Activated CD4-positive, alpha-beta T cell treated with anti-CD3 and anti-CD28 coated beads for 36 hours (primary cell): ENCODE data around the gene NWD2. TPM values are rescaled to one million over a fixed set of nuclear protein-coding genes. Genes with fewer than 3 reads are reported as not detected.
A peak's percentile ranks its signal among the peaks of the same experiment; 100 is the strongest.
"Not testable (repeated sequence)": the region's sequence is repeated elsewhere in the genome, so short reads cannot be mapped to it uniquely, and the experiment has no call there.

Experiments used
- ATAC-seq: fragments of 200-7000 bp; cut with Tn5 transposase; one replicate; pipeline ENCODE4 v1.10.0; 2021; ENCODE audit warnings: mild to moderate bottlenecking, moderate library complexity
- CTCF ChIA-PET: fragments of 350-600 bp; sonication (Branson Sonifier 250); formaldehyde crosslinking; loops from one replicate; lab custom pipeline; 2021; ENCODE audit warnings: antibody characterized with exemption; lab: Charles Lee
- POLR2A ChIA-PET: fragments of 350-600 bp; sonication (Branson Sonifier 250); formaldehyde crosslinking; loops from one replicate; lab custom pipeline; 2021; ENCODE audit warnings: antibody characterized with exemption, inconsistent platforms; lab: Charles Lee
- DNase-seq: peaks from one replicate; pipeline ENCODE4 v3.0.0-alpha.2; 2020
- H3K27ac Mint-ChIP-seq: one replicate; pipeline ENCODE4 v1.8.0; 2021; ENCODE audit warnings: mixed read lengths
- H3K27me3 Mint-ChIP-seq: one replicate; pipeline ENCODE4 v1.8.0; 2021; ENCODE audit warnings: mixed read lengths
- H3K36me3 Mint-ChIP-seq: one replicate; pipeline ENCODE4 v1.8.0; 2021; ENCODE audit warnings: low read depth, mixed read lengths
- H3K4me1 Mint-ChIP-seq: one replicate; pipeline ENCODE4 v1.8.0; 2021; ENCODE audit warnings: mixed read lengths
- H3K4me3 Mint-ChIP-seq: one replicate; pipeline ENCODE4 v1.8.0; 2021; ENCODE audit warnings: mild to moderate bottlenecking, moderate library complexity, mixed read lengths
- H3K9me3 Mint-ChIP-seq: one replicate; pipeline ENCODE4 v1.8.0; 2021; ENCODE audit warnings: low read depth, mixed read lengths
- intact Hi-C, 2 experiments: fragments of 100-400 bp; cut with DNase I in 1 of 2; cut with micrococcal nuclease in 1 of 2; formaldehyde crosslinking; loops; one replicate each; pipeline versions ENCODE4 v1.14.2 to v1.15.1; 2022 to 2024; cut with DNase I, micrococcal nuclease
- total RNA-seq, 2 experiments: library from RNA; stranded (reverse); gene quantifications; one replicate each; pipeline ENCODE4 v1.2.3, GENCODE V29; 2021

Gene NWD2
- total RNA-seq, 2 experiments from 2014 or later, result not detected

DNA sequence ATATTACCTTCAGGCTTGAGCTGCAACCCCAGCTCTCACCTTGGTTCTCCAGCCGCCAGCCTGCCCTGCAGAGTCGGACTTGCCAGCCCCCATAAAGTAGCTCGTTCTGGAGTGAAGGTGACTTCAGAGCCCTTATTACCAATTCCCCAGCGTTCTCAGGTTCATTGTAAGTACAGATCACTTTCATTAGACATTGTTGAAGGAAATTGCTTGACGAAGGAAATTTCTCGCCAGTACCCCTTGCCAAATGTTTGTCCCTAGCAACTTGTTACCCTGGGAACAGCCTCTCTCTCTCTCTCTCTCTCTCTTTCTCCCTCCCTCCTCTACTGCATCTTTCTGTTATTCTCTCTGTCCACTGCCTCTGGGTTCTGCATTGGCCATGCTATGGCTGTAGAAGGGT lies 153.0 kb downstream of the NWD2 start:
- ATAC-seq (no peak), DNase-seq (no peak)
- ChIA-PET POLR2A (no interaction called here), CTCF (interaction anchor here (1.0 kb wide), 1 partner anchor 9 kb away, joined by 6 read pairs; no protein-coding TSS in a partner anchor)
- Mint-ChIP-seq H3K4me1 (peaks cover 13% of the 10 kb centered on the region), H3K27me3 (peaks cover 12% of the 10 kb centered on the region), H3K4me3 (no peak overlapping the region), H3K36me3 (no peaks in the 10 kb centered on the region), H3K9me3 (no peaks in the 10 kb centered on the region), H3K27ac (no peak overlapping the region)
- intact Hi-C loops, result loop anchor here in 1 of 2 experiments (5.0 to 10.0 kb wide), 2 partner anchors 333 to 985 kb away; no protein-coding TSS in a partner anchor

DNA sequence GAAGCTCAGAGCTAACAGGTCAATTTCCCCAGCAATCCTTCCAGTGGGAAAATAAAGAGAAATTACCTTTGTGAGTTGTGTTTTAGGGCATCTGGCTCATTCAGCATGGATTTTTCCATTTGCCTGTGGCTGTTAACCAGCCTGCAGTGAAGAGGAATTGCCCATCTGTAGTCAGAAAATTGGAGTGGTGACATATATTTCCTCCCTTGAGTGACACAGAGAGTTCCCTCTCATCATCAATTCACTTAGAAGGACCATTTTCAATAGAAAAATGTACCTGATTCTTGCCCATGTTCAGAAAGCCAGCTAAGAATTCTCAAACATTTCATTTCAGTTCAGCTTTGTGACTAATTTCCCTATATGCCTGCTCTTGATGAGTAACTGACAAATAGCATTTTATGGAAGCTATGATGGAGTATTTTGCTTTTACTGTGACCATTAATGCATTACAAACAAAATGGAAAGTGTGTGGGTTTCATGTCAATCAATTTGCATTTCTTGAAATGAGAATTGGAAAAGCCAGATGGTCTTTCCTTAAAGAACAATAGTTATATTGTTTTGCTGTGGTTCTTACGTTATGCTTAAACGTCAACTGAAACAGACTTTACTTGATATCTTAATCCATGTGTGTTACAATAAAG lies 155.8 kb downstream of the NWD2 start:
- DNase-seq (no peak), ATAC-seq (peak; percentile 81)
- Mint-ChIP-seq H3K9me3 (no peaks in the 10 kb centered on the region), H3K36me3 (no peaks in the 10 kb centered on the region), H3K4me3 (no peak overlapping the region), H3K4me1 (peaks cover 13% of the 10 kb centered on the region), H3K27me3 (peaks cover 17% of the 10 kb centered on the region), H3K27ac (peak overlapping the region; percentile 26)
- ChIA-PET CTCF (interaction anchor here (1.0 to 2.8 kb wide), 3 partner anchors 10 to 1003 kb away, joined by 3 to 9 read pairs (median 4); no protein-coding TSS in a partner anchor), POLR2A (no interaction called here)
- intact Hi-C loops, result no loop called here

- peaks cover 38% of the 10 kb centered on the region for H3K27me3 Mint-ChIP-seq
- H3K9me3 Mint-ChIP-seq, POLR2A ChIA-PET, H3K27ac Mint-ChIP-seq, intact Hi-C loops, H3K36me3 Mint-ChIP-seq, ATAC-seq, DNase-seq, CTCF ChIA-PET, H3K4me3 Mint-ChIP-seq, H3K4me1 Mint-ChIP-seq: not testable (repeated sequence)
Observed at GRCh38 chr4:37407938-37408826, 163.6 kb downstream of the NWD2 start.

DNA sequence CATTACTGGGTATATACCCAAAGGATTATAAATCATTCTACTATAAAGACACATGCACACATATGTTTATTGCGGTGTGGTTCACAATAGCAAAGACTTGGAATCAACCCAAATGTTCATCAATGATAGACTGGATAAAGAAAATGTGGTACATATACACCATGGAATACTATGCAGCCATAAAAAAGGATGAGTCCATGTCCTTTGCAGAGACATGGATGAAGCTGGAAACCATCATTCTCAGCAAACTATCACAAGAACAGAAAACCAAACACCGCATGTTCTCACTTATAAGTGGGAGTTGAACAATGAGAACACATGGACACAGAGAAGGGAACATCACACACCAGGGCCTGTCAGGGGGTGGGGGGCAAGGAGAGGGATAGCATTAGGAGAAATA lies 169.1 kb downstream of the NWD2 start:
- H3K27me3 Mint-ChIP-seq, result peaks cover 21% of the 10 kb centered on the region
- intact Hi-C loops, DNase-seq, H3K4me3 Mint-ChIP-seq, H3K9me3 Mint-ChIP-seq, POLR2A ChIA-PET, H3K36me3 Mint-ChIP-seq, ATAC-seq, H3K27ac Mint-ChIP-seq, H3K4me1 Mint-ChIP-seq: not testable (repeated sequence)
- CTCF ChIA-PET, result interaction anchor here (0.6 to 0.7 kb wide), 2 partner anchors 14 to 186 kb away, joined by 3 to 4 read pairs; no protein-coding TSS in a partner anchor

GRCh38 chr4:37415845-37416369 lies 171.4 kb downstream of the NWD2 start:
- no peak for DNase-seq
- Mint-ChIP-seq H3K27ac (no peak overlapping the region), H3K36me3 (no peaks in the 10 kb centered on the region), H3K4me1 (no peaks in the 10 kb centered on the region), H3K4me3 (no peak overlapping the region), H3K27me3 (peaks cover 5% of the 10 kb centered on the region), H3K9me3 (no peaks in the 10 kb centered on the region)
- ATAC-seq, result no peak
- CTCF ChIA-PET, result no interaction called here
- intact Hi-C loops, result no loop called here
- POLR2A ChIA-PET, result no interaction called here

- intact Hi-C loops, result no loop called here
- H3K36me3 Mint-ChIP-seq, result no peaks in the 10 kb centered on the region
- CTCF ChIA-PET, result no interaction called here
- peaks cover 16% of the 10 kb centered on the region for H3K27me3 Mint-ChIP-seq
- no peaks in the 10 kb centered on the region for H3K9me3 Mint-ChIP-seq
- no peak overlapping the region for H3K4me3 Mint-ChIP-seq
- POLR2A ChIA-PET, result no interaction called here
- no peak for ATAC-seq
- H3K27ac Mint-ChIP-seq, result no peak overlapping the region
- DNase-seq, result no peak
- no peaks in the 10 kb centered on the region for H3K4me1 Mint-ChIP-seq
Observed at GRCh38 chr4:37421614-37422013, 177.1 kb downstream of the NWD2 start.

DNA sequence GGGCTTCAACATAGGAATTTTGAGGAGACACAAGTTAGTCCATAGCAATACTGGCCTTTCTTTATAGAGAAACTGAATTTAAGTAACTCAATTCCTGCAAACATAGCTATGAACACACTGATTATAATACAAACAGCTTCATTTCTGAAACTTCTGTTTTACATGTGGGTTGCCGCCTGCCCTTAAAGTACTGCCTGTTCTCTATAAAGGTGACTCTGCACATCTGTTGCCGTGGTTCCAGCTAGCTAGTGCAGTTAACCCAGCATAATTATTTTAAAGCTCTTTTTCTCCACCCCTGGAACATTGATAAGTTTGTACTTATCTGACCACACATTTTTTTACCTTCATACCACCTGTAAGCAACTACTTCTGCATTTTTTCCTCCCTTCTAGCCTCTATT lies 177.6 kb downstream of the NWD2 start:
- Mint-ChIP-seq H3K4me3 (no peak overlapping the region), H3K36me3 (no peaks in the 10 kb centered on the region), H3K4me1 (no peaks in the 10 kb centered on the region), H3K9me3 (no peaks in the 10 kb centered on the region), H3K27ac (no peak overlapping the region), H3K27me3 (peaks cover 21% of the 10 kb centered on the region)
- intact Hi-C loops, result no loop called here
- ChIA-PET POLR2A (no interaction called here), CTCF (no interaction called here)
- no peak for DNase-seq
- no peak for ATAC-seq

- POLR2A ChIA-PET, result no interaction called here
- Mint-ChIP-seq H3K4me1 (no peaks in the 10 kb centered on the region), H3K9me3 (no peaks in the 10 kb centered on the region), H3K36me3 (no peaks in the 10 kb centered on the region), H3K4me3 (no peak overlapping the region), H3K27me3 (peaks cover 23% of the 10 kb centered on the region), H3K27ac (no peak overlapping the region)
- CTCF ChIA-PET, result no interaction called here
- intact Hi-C loops, result no loop called here
- DNase-seq, result no peak
- no peak for ATAC-seq
Observed at GRCh38 chr4:37422638-37423037, 178.1 kb downstream of the NWD2 start.

DNA sequence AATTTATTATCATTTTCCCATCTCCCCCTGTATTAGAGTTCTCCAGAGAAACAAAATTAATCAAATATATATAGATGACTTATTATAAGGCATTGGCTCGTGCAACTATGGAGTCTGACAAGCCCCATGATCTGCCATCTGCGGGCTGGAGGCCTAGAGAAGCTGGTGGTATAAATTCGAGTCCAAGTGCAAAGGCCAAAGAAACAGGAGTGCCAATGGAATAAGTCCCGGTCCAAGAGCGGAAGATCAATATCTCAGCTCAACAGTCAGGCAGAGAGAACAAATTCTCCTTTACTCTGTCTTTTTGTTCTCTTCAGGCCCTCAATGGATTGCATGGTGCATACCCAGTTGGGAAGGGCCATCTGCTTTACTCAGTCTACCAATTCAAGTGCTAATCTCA lies 178.8 kb downstream of the NWD2 start:
- CTCF ChIA-PET, result no interaction called here
- Mint-ChIP-seq H3K36me3 (no peaks in the 10 kb centered on the region), H3K27ac (no peak overlapping the region), H3K27me3 (peaks cover 24% of the 10 kb centered on the region), H3K9me3 (no peaks in the 10 kb centered on the region), H3K4me3 (no peak overlapping the region), H3K4me1 (no peaks in the 10 kb centered on the region)
- DNase-seq, result no peak
- POLR2A ChIA-PET, result no interaction called here
- no peak for ATAC-seq
- intact Hi-C loops, result no loop called here

DNA sequence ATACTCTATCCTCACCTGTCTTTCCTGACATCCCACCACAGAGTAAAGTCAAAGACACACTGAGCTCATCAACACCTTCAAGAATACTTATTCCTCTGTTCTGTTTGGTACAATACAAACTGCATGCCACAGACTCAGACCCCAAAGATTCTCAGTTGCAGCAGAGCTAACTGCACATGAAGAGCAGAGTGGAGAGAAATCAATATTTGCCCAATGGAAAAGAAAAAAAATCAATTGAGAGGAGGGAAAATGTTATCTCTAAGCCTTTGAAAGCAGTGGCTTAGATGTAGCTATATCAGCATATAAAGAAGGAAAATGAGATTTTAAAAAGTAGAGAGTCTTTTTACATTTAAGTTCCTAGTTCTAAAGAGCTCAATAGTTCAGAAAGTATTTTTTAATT lies 180.2 kb downstream of the NWD2 start:
- Mint-ChIP-seq H3K4me1 (no peaks in the 10 kb centered on the region), H3K36me3 (no peaks in the 10 kb centered on the region), H3K27me3 (peaks cover 24% of the 10 kb centered on the region), H3K27ac (no peak overlapping the region), H3K4me3 (no peak overlapping the region), H3K9me3 (no peaks in the 10 kb centered on the region)
- ChIA-PET POLR2A (no interaction called here), CTCF (interaction anchor here (1.0 kb wide), 1 partner anchor 10 kb away, joined by 4 read pairs; no protein-coding TSS in a partner anchor)
- no peak for ATAC-seq
- intact Hi-C loops, result no loop called here
- no peak for DNase-seq

GRCh38 chr4:37425857-37426256 lies 181.3 kb downstream of the NWD2 start:
- CTCF ChIA-PET, result interaction anchor here (0.9 to 1.1 kb wide), 3 partner anchors 8 to 1075 kb away, joined by 3 to 4 read pairs (median 3); no protein-coding TSS in a partner anchor
- intact Hi-C loops, result no loop called here
- DNase-seq (no peak), ATAC-seq (no peak)
- Mint-ChIP-seq H3K27ac (no peak overlapping the region), H3K9me3 (no peaks in the 10 kb centered on the region), H3K4me3 (no peak overlapping the region), H3K36me3 (no peaks in the 10 kb centered on the region), H3K27me3 (peaks cover 24% of the 10 kb centered on the region), H3K4me1 (no peaks in the 10 kb centered on the region)
- POLR2A ChIA-PET, result no interaction called here
